HCT116 (cell line): Measurements from ENCODE around the gene VANGL2. TPM values are rescaled to one million over a fixed set of nuclear protein-coding genes. Genes with fewer than 3 reads are reported as not detected.

ENCODE experiments used
- ATAC-seq: fragments of 200-7000 bp; cut with Tn5 transposase; 2 replicates; pipeline ENCODE4 v1.9.1; 2020; ENCODE audit warnings: mild to moderate bottlenecking, moderate library complexity
- BruUV-seq: library from RNA; stranded (reverse); fragments of 400-500 nt; replicated peaks from 2 replicates; lab custom pipeline; 2021; lab: Mats Ljungman, UMichigan
- CTCF ChIA-PET: fragments of 300-600 bp; sonication (Branson Sonifier 250); formaldehyde crosslinking; loops from one replicate; lab custom pipeline; 2021; ENCODE audit warnings: antibody characterized with exemption; lab: Charles Lee
- POLR2A ChIA-PET: fragments of 300-600, 350-600 bp; sonication (Branson Sonifier 250); formaldehyde crosslinking; loops from one replicate; lab custom pipeline; 2021; ENCODE audit warnings: antibody characterized with exemption; lab: Charles Lee
- RAD21 ChIA-PET, 2 experiments: fragments of 300-600 bp; sonication (Branson Sonifier 250); formaldehyde crosslinking; loops; one replicate each; lab custom pipeline; 2023; ENCODE audit warnings: low total read pairs in 2 of 2; ENCODE audit not compliant: uncharacterized antibody in 2 of 2, unreplicated experiment in 2 of 2, low non-redundant PET in 1 of 2; lab: Charles Lee
- DNase-seq: peaks from one replicate; pipeline ENCODE4 v3.0.0-alpha.2; 2010; ENCODE audit warnings: low read depth, low spot score
- H2AFZ ChIP-seq: fragments of 200-600 bp; shearing (Covaris generic), sonication (generic); 2 replicates; pipeline ENCODE4 v1.6.1; 2017; ENCODE audit warnings: low read depth, mixed run types, mixed read lengths, antibody characterized with exemption, low read length; ENCODE audit not compliant: poor library complexity, severe bottlenecking
- H3K27ac ChIP-seq: 2 replicates; pipeline ENCODE4 v1.5.1; 2012; ENCODE audit warnings: low read depth, low read length
- H3K27me3 ChIP-seq: fragments of 200-600 bp; sonication (generic); 2 replicates; pipeline ENCODE4 v1.6.1; 2016; ENCODE audit warnings: mixed run types, low read length, mixed read lengths; ENCODE audit not compliant: insufficient read depth
- H3K36me3 ChIP-seq, 2 experiments: fragments of 200-500 bp in 1 of 2; fragments of 200-600 bp in 1 of 2; sonication (Bioruptor generic) in 1 of 2; sonication (generic) in 1 of 2; 2 replicates each; pipeline versions ENCODE4 v1.5.1 to v1.6.1; 2014 to 2016; ENCODE audit warnings: low read length in 2 of 2, inconsistent platforms in 1 of 2, mixed read lengths in 1 of 2, mixed run types in 1 of 2; ENCODE audit not compliant: insufficient read depth in 2 of 2, control insufficient read depth in 1 of 2
- H3K4me1 ChIP-seq, 2 experiments: fragments of 200-600 bp in 1 of 2; sonication (generic) in 1 of 2; 2 replicates each; pipeline versions ENCODE4 v1.5.1 to v1.6.1; 2012 to 2017; ENCODE audit warnings: low read length in 2 of 2, inconsistent platforms in 1 of 2, mild to moderate bottlenecking in 1 of 2, mixed read lengths in 1 of 2, mixed run types in 1 of 2, moderate library complexity in 1 of 2; ENCODE audit not compliant: insufficient read depth in 2 of 2, control insufficient read depth in 1 of 2
- H3K4me2 ChIP-seq: fragments of 200-600 bp; sonication (generic); 2 replicates; pipeline ENCODE4 v1.6.1; 2017; ENCODE audit warnings: mixed run types, low read length, mixed read lengths
- H3K4me3 ChIP-seq, 2 experiments: fragments of 200-600 bp in 1 of 2; sonication (generic) in 1 of 2; replicated peaks in 1 of 2; 2 replicates each; pipeline ENCODE4 v1.5.1; 2011 to 2016; ENCODE audit warnings: low read length in 2 of 2, control low read depth in 1 of 2, low read depth in 1 of 2, mild to moderate bottlenecking in 1 of 2, mixed read lengths in 1 of 2, mixed run types in 1 of 2
- H3K79me2 ChIP-seq: fragments of 200-600 bp; sonication (generic); 2 replicates; pipeline ENCODE4 v1.6.1; 2017; ENCODE audit warnings: mild to moderate bottlenecking, mixed run types, low read length, moderate library complexity, mixed read lengths; ENCODE audit not compliant: insufficient read depth
- H3K9ac ChIP-seq: fragments of 200-600 bp; sonication (generic); 2 replicates; pipeline ENCODE4 v1.6.1; 2016; ENCODE audit warnings: low read length, mixed read lengths
- H3K9me2 ChIP-seq: fragments of 200-600 bp; sonication (generic), shearing (Covaris generic); 2 replicates; pipeline ENCODE4 v1.6.1; 2017; ENCODE audit warnings: mixed run types, mild to moderate bottlenecking, moderate library complexity; ENCODE audit not compliant: insufficient read depth
- H3K9me3 ChIP-seq, 2 experiments: fragments of 200-500 bp in 1 of 2; fragments of 200-600 bp in 1 of 2; sonication (Bioruptor generic) in 1 of 2; sonication (generic) in 1 of 2; 2 replicates each; pipeline ENCODE4 v1.6.1; 2014 to 2017; ENCODE audit warnings: low read length in 2 of 2, mixed read lengths in 2 of 2, inconsistent platforms in 1 of 2, low read depth in 1 of 2, mild to moderate bottlenecking in 1 of 2, mixed run types in 1 of 2, moderate library complexity in 1 of 2; ENCODE audit not compliant: control insufficient read depth in 1 of 2, insufficient read depth in 1 of 2
- H4K20me1 ChIP-seq: fragments of 200-600 bp; sonication (generic), shearing (Covaris generic); 2 replicates; pipeline ENCODE4 v1.6.1; 2017; ENCODE audit warnings: mixed run types, mild to moderate bottlenecking, moderate library complexity; ENCODE audit not compliant: insufficient read depth
- EZH2phosphoT487 ChIP-seq: fragments of 200-600 bp; IDR thresholded peaks from 2 replicates; pipeline ENCODE4 v1.6.1; 2018; ENCODE audit warnings: antibody characterized with exemption, borderline replicate concordance
- MAX ChIP-seq: IDR thresholded peaks from 2 replicates; pipeline ENCODE4 v1.6.1; 2012
- RAD21 ChIP-seq: IDR thresholded peaks from 2 replicates; pipeline ENCODE4 v1.6.1; 2012; ENCODE audit warnings: low read depth, mild to moderate bottlenecking
- SIN3A ChIP-seq: IDR thresholded peaks from 2 replicates; pipeline ENCODE4 v1.6.1; 2012; ENCODE audit warnings: low read depth
- YY1 ChIP-seq: IDR thresholded peaks from 2 replicates; pipeline ENCODE4 v1.6.1; 2011; ENCODE audit warnings: low read length, low read depth, moderate library complexity, mild to moderate bottlenecking; ENCODE audit not compliant: insufficient replicate concordance; ENCODE audit errors: extremely low read depth
- ZBTB33 ChIP-seq: IDR thresholded peaks from 2 replicates; pipeline ENCODE4 v1.6.1; 2011; ENCODE audit warnings: mild to moderate bottlenecking, low read length, moderate library complexity; ENCODE audit not compliant: insufficient replicate concordance; ENCODE audit errors: extremely low read depth
- intact Hi-C: fragments of 100-400 bp; cut with micrococcal nuclease; formaldehyde crosslinking; loops from 2 replicates; pipeline ENCODE4 v1.10.0; 2022
- total RNA-seq: library from RNA; stranded (reverse); gene quantifications from one replicate; pipeline ENCODE4 v1.2.1, GENCODE V29; 2021; ENCODE audit not compliant: unreplicated experiment

The VANGL2 gene
- total RNA-seq, 1 experiment from 2014 or later = 1.1 TPM

- ATAC-seq = no peak
Measured at GRCh38 chr1:160420881-160421842, 20.8 kb downstream of the VANGL2 start.

More at GRCh38 chr1:160420881-160421842, 20.8 kb downstream of the VANGL2 start:
- H3K27me3 ChIP-seq = no peaks in the 10 kb centered on the region
- H3K79me2 ChIP-seq = no peaks in the 10 kb centered on the region
- H2AFZ ChIP-seq = no peak overlapping the region
- TF ChIP-seq MAX = no peak
- TF ChIP-seq RAD21 = no peak
- TF ChIP-seq YY1 = no peak
- no peak for TF ChIP-seq ZBTB33
- no peak for TF ChIP-seq SIN3A
- TF ChIP-seq EZH2phosphoT487 = no peak
- TF ChIP-seq, all 23 proteins: peak for 0
- no peaks in the 10 kb centered on the region for H3K9me3 ChIP-seq
- ChIA-PET POLR2A (interaction anchor here (1.3 kb wide), 1 partner anchor 12 kb away, joined by 3 read pairs; no protein-coding TSS in a partner anchor), RAD21 (no interaction called here), CTCF (no interaction called here)
- intact Hi-C loops = no loop called here
- H3K27ac ChIP-seq = no peak overlapping the region
- no peaks in the 10 kb centered on the region for H3K9me2 ChIP-seq
- H4K20me1 ChIP-seq = no peaks in the 10 kb centered on the region
- no peak overlapping the region for H3K4me2 ChIP-seq
- no TSS peak for BruUV-seq
- H3K4me3 ChIP-seq = no peak overlapping the region
- no peaks in the 10 kb centered on the region for H3K4me1 ChIP-seq
- H3K36me3 ChIP-seq = no peaks in the 10 kb centered on the region
- H3K9ac ChIP-seq = no peak overlapping the region
- no peak for DNase-seq
